Neural progenitor cell (in vitro differentiated cells): Measurements from ENCODE around the gene MVD. TPM values are rescaled to one million over a fixed set of nuclear protein-coding genes. Genes with fewer than 3 reads are reported as not detected.
A peak's percentile ranks its signal among the peaks of the same experiment; 100 is the strongest.

Source experiments
- DNase-seq: peaks from one replicate; pipeline ENCODE4 v3.0.0-alpha.2; 2016; ENCODE audit warnings: low spot score
- H2AFZ ChIP-seq: fragments of 200-600 bp; sonication (generic); replicated peaks from 2 replicates; pipeline ENCODE4 v1.6.1; 2016; ENCODE audit warnings: antibody characterized with exemption
- H3F3A ChIP-seq: fragments of 200-600 bp; sonication (generic); 2 replicates; pipeline ENCODE4 v1.6.1; 2016; ENCODE audit warnings: antibody characterized with exemption, low read depth
- H3K27ac ChIP-seq: fragments of 200-600 bp; sonication (generic); 2 replicates; pipeline ENCODE4 v1.5.1; 2016; ENCODE audit warnings: mild to moderate bottlenecking
- H3K27me3 ChIP-seq: fragments of 200-600 bp; sonication (generic); 2 replicates; pipeline ENCODE4 v1.6.1; 2016; ENCODE audit warnings: mild to moderate bottlenecking, moderate library complexity
- H3K36me3 ChIP-seq: fragments of 200-600 bp; sonication (generic); 2 replicates; pipeline ENCODE4 v1.5.1; 2016
- H3K4me1 ChIP-seq: fragments of 200-600 bp; sonication (generic); 2 replicates; pipeline ENCODE4 v1.6.1; 2016; ENCODE audit warnings: mixed run types
- H3K4me2 ChIP-seq: fragments of 200-600 bp; sonication (generic); 2 replicates; pipeline ENCODE4 v1.6.1; 2016
- H3K4me3 ChIP-seq: fragments of 200-600 bp; sonication (generic); 2 replicates; pipeline ENCODE4 v1.5.1; 2016
- H3K79me2 ChIP-seq: fragments of 200-600 bp; sonication (generic); 2 replicates; pipeline ENCODE4 v1.6.1; 2016; ENCODE audit warnings: low read depth
- H3K9ac ChIP-seq: fragments of 200-600 bp; sonication (generic); 2 replicates; pipeline ENCODE4 v1.6.1; 2016
- H3K9me3 ChIP-seq: fragments of 200-600 bp; sonication (generic); 2 replicates; pipeline ENCODE4 v1.5.1; 2016; ENCODE audit warnings: low read depth
- H4K20me1 ChIP-seq: fragments of 200-600 bp; sonication (generic); 2 replicates; pipeline ENCODE4 v1.6.1; 2016; ENCODE audit warnings: low read depth
- H3K27ac Mint-ChIP-seq: 3 replicates; pipeline ENCODE4 v1.8.0; 2021; ENCODE audit warnings: mixed read lengths
- H3K27me3 Mint-ChIP-seq: 2 replicates; pipeline ENCODE4 v1.8.0; 2022; ENCODE audit warnings: low read depth, mild to moderate bottlenecking, inconsistent platforms, moderate library complexity, mixed read lengths; ENCODE audit not compliant: insufficient read depth
- H3K36me3 Mint-ChIP-seq: 3 replicates; pipeline ENCODE4 v1.8.0; 2021; ENCODE audit warnings: mixed read lengths
- H3K4me1 Mint-ChIP-seq: 3 replicates; pipeline ENCODE4 v1.8.0; 2021; ENCODE audit warnings: mixed read lengths
- H3K4me3 Mint-ChIP-seq: 3 replicates; pipeline ENCODE4 v1.8.0; 2021; ENCODE audit warnings: mild to moderate bottlenecking, moderate library complexity, mixed read lengths
- H3K9me3 Mint-ChIP-seq: 3 replicates; pipeline ENCODE4 v1.8.0; 2020; ENCODE audit warnings: mixed read lengths
- EZH2 ChIP-seq: fragments of 200-600 bp; sonication (generic); IDR thresholded peaks from 2 replicates; pipeline ENCODE4 v1.6.1; 2017; ENCODE audit warnings: antibody characterized with exemption, mild to moderate bottlenecking, moderate library complexity
- EZH2phosphoT487 ChIP-seq: fragments of 200-600 bp; sonication (generic); IDR thresholded peaks from 2 replicates; pipeline ENCODE4 v1.6.1; 2017; ENCODE audit warnings: antibody characterized with exemption
- total RNA-seq: library from RNA; depleted of rRNA; stranded (reverse); fragments of >200 nt; gene quantifications from 2 replicates; pipeline ENCODE4 v1.2.3, GENCODE V29; 2015; ENCODE audit warnings: low replicate concordance
- TF ChIP-seq, protein P1 (sequence below): fragments of 200-600 bp; sonication (generic); IDR thresholded peaks from 2 replicates; pipeline ENCODE4 v1.5.1; 2017; ENCODE audit warnings: antibody characterized with exemption, mild to moderate bottlenecking

The MVD gene
- total RNA-seq, 1 donor from 2014 or later: 12.7 TPM

DNA sequence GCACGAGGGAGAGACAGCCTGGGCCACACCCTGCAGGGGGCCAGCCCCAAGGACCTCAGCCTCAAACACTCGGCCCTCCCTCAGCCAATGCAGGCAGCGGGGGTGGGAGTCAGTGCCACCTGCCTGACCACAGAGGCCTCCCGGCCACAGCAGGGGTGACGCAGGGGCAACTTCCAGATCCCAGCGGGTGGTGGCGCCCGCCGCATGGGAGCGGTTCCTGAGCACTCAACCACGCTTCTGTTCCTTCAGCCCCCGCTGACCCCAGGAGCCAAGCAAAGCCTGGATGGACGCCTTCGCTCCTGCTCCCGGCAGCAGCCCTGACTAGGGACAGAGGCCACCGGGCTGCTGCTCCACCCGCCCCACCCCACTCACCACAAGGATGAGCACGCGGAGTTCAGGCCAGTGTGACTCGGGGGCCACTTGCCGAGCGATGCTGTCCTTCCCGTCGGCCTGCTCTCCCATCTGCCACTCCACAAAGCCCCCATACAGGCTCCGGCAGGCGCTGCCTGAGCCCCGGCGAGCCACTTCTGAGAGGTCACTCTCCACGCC, 7.1 kb downstream of the MVD start:
- Histone ChIP-seq H3K9ac (no peak overlapping the region), H2AFZ (no peak overlapping the region), H4K20me1 (peaks cover 35% of the 10 kb centered on the region), H3K4me2 (no peak overlapping the region), H3K27ac (no peak overlapping the region), H3K4me1 (peaks cover 5% of the 10 kb centered on the region), H3K9me3 (no peaks in the 10 kb centered on the region), H3K36me3 (no peaks in the 10 kb centered on the region), H3K4me3 (no peak overlapping the region), H3K79me2 (peaks cover 21% of the 10 kb centered on the region), H3F3A (peaks cover 10% of the 10 kb centered on the region), H3K27me3 (no peaks in the 10 kb centered on the region)
- no peak for TF ChIP-seq EZH2
- TF ChIP-seq, protein P1, sequence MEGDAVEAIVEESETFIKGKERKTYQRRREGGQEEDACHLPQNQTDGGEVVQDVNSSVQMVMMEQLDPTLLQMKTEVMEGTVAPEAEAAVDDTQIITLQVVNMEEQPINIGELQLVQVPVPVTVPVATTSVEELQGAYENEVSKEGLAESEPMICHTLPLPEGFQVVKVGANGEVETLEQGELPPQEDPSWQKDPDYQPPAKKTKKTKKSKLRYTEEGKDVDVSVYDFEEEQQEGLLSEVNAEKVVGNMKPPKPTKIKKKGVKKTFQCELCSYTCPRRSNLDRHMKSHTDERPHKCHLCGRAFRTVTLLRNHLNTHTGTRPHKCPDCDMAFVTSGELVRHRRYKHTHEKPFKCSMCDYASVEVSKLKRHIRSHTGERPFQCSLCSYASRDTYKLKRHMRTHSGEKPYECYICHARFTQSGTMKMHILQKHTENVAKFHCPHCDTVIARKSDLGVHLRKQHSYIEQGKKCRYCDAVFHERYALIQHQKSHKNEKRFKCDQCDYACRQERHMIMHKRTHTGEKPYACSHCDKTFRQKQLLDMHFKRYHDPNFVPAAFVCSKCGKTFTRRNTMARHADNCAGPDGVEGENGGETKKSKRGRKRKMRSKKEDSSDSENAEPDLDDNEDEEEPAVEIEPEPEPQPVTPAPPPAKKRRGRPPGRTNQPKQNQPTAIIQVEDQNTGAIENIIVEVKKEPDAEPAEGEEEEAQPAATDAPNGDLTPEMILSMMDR: no peak
- no peak for TF ChIP-seq EZH2phosphoT487
- Mint-ChIP-seq H3K9me3 (no peaks in the 10 kb centered on the region), H3K36me3 (peaks cover 2% of the 10 kb centered on the region), H3K27ac (no peak overlapping the region), H3K4me1 (peaks cover 10% of the 10 kb centered on the region), H3K4me3 (no peak overlapping the region), H3K27me3 (peaks cover 7% of the 10 kb centered on the region)
- no peak for DNase-seq

DNA sequence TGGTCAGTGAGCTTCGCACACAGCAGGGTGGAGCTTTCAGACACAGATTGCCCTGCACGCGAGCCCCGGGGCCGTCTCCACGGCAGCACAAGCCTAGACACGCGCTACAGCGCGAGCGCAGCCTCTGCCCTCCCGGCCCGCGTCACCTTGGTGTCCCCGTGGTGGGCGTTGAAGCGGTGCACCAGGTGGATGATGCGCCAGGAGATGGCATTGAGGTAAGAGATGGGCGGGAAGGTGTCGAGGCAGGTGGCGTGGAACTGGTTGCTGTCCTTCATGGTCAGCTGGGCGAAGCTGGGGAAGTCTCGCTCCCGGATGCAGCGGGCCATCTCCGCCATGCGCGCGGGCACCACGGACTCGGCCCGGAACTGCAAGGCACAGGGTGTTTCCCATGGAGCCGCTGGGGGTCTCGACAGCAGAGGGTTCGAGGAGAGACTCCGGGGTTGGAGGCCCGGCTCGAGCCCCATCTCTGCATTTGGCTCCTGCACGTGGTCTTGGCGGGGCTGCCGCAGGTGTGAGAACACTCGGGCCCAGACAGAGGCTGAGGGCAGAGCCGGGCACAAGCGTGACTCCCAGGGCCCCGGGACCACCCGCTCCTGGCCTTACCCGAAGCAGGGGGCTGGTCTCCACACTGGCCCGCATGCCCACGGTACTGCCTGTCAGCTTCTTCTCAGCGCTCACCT, 7.7 kb downstream of the MVD start:
- Histone ChIP-seq H3K27me3 (no peaks in the 10 kb centered on the region), H3K27ac (no peak overlapping the region), H3K9me3 (no peaks in the 10 kb centered on the region), H3K9ac (no peak overlapping the region), H4K20me1 (peaks cover 32% of the 10 kb centered on the region), H3K36me3 (no peaks in the 10 kb centered on the region), H3F3A (peaks cover 10% of the 10 kb centered on the region), H3K79me2 (peaks cover 18% of the 10 kb centered on the region), H3K4me1 (peaks cover 5% of the 10 kb centered on the region), H3K4me3 (no peak overlapping the region), H3K4me2 (no peak overlapping the region), H2AFZ (no peak overlapping the region)
- H3K4me1 Mint-ChIP-seq: peaks cover 11% of the 10 kb centered on the region
- TF ChIP-seq, protein P1: no peak
- no peak for TF ChIP-seq EZH2phosphoT487
- TF ChIP-seq EZH2: no peak
- no peak for DNase-seq
- no peaks in the 10 kb centered on the region for H3K9me3 Mint-ChIP-seq
- peaks cover 8% of the 10 kb centered on the region for H3K27me3 Mint-ChIP-seq
- H3K36me3 Mint-ChIP-seq: peaks cover 2% of the 10 kb centered on the region
- H3K4me3 Mint-ChIP-seq: peak overlapping the region; percentile 48
- H3K27ac Mint-ChIP-seq: no peak overlapping the region

DNA sequence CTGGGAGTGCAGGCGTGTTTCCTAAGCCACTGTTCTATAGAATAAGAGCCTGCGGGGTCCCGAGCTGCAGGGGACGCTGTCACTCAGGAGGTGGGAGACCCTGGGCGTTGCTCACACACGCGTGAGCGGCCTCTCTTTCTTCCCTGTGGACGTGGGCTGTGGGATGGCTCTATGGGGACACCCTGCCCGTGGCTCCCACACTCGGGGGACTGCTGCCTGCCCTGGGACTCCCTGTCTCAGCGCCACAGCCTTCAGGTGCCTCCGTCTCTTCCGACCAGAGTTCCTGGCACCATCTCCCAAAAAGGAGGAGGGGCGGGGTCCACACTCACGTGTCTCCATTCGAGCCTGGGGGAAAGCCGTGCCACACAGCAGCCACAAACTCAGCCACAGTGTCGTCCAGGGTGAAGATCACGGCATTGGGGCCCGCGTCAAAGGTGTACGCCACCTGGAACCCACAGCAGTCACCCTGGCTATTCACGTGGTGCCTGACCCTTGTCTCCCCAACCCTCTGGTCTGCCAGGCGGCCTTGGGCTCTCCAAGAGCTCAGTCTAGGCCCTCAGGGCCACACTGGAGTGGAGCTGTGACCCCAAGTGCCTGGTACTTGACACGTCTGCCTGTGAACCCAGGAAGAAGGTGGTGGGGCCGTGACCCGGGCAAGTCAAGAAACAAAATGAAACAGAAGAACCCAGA, 8.4 kb downstream of the MVD start:
- Histone ChIP-seq H3K9ac (no peak overlapping the region), H3K4me3 (no peak overlapping the region), H3K9me3 (no peaks in the 10 kb centered on the region), H2AFZ (no peak overlapping the region), H3K79me2 (peaks cover 16% of the 10 kb centered on the region), H3F3A (peaks cover 6% of the 10 kb centered on the region), H3K36me3 (no peaks in the 10 kb centered on the region), H3K4me2 (no peak overlapping the region), H3K27ac (no peak overlapping the region), H3K27me3 (no peaks in the 10 kb centered on the region), H4K20me1 (peaks cover 27% of the 10 kb centered on the region), H3K4me1 (peaks cover 10% of the 10 kb centered on the region)
- H3K4me1 Mint-ChIP-seq: peaks cover 11% of the 10 kb centered on the region
- H3K27me3 Mint-ChIP-seq: peaks cover 10% of the 10 kb centered on the region
- no peak for DNase-seq
- no peak overlapping the region for H3K4me3 Mint-ChIP-seq
- no peaks in the 10 kb centered on the region for H3K9me3 Mint-ChIP-seq
- TF ChIP-seq EZH2phosphoT487 (no peak), EZH2 (no peak)
- TF ChIP-seq, protein P1: no peak
- H3K36me3 Mint-ChIP-seq: peaks cover 2% of the 10 kb centered on the region
- H3K27ac Mint-ChIP-seq: no peak overlapping the region
